Breast epithelium (tissue), 3 donors: ENCODE measurements around the gene U2SURP.

ENCODE experiments used
- POLR2A ChIP-seq: fragments of 450-650 bp; IDR thresholded peaks from one replicate; pipeline ENCODE4 v1.6.1; 2016; ENCODE audit warnings: antibody characterized with exemption, mild to moderate bottlenecking, moderate library complexity
- TF ChIP-seq, protein P1 (sequence below), 3 donors: fragments of 450-650 bp; IDR thresholded peaks; one replicate each; pipeline ENCODE4 v1.5.1; 2016 to 2017; ENCODE audit warnings: antibody characterized with exemption in 3 of 3, mild to moderate bottlenecking in 3 of 3, moderate library complexity in 3 of 3

DNA sequence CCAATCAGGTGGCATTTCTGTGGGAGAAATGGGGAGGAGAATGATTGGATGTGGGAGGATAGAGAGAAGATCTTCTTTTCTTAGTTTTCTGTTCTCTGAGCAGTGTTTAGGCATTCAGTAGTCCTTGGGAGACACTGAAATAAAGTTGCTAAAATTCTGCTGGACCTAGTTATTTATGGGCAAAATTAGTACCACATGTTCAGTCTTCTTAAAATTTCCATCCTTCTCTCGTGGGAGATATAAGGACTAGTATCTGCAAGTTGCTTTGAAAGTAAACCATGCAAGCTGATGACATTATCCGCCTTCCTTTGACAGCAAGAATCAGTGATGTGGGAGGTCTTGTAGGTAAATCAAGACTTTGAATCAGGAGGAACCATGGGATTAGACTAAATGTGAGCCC is 98.3 kb downstream of the U2SURP start:
- TF ChIP-seq, protein P1, sequence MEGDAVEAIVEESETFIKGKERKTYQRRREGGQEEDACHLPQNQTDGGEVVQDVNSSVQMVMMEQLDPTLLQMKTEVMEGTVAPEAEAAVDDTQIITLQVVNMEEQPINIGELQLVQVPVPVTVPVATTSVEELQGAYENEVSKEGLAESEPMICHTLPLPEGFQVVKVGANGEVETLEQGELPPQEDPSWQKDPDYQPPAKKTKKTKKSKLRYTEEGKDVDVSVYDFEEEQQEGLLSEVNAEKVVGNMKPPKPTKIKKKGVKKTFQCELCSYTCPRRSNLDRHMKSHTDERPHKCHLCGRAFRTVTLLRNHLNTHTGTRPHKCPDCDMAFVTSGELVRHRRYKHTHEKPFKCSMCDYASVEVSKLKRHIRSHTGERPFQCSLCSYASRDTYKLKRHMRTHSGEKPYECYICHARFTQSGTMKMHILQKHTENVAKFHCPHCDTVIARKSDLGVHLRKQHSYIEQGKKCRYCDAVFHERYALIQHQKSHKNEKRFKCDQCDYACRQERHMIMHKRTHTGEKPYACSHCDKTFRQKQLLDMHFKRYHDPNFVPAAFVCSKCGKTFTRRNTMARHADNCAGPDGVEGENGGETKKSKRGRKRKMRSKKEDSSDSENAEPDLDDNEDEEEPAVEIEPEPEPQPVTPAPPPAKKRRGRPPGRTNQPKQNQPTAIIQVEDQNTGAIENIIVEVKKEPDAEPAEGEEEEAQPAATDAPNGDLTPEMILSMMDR (IDR thresholded peaks at IDR 0.05): no peak
- TF ChIP-seq POLR2A: no peak
